ENCODE results near the gene RTN4. TPM values are rescaled to one million over a fixed set of nuclear protein-coding genes. Genes with fewer than 3 reads are reported as not detected.

Gene RTN4
- total and polyA plus RNA-seq, 2 of the 4 experiments (the other 2 are of a cell fraction): 77.8 to 588 TPM

DNA sequence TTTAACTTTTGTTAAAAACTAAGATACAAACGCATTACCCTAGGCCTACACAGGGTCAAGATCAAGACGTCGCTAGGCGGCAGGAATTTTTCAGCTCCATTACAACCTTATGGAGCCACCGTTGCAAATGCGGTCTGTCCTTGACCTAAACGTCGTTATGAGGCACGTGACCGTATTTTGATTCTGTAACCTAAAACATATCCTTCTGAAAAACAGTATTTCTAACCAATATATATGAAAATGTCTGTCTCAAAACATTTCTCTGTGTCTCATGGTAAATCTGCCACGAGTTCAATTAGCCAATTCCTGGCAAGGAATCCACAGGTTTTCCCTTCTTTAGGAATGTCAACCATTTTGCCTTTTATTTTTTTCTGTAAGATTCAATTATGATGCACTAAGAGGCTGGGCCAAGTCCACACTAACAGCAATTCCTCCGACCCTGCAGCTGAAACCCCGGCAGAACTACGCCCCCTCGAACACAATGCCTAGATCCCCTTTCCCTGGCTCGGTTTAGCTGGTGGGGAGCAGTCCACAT lies 1.7 kb downstream of the RTN4 start:
- peaks cover 63% of the 10 kb centered on the region for H4K20me1 ChIP-seq (ENCODE audit: insufficient read depth, low read length)
- peak overlapping the region; percentile 99 for H2AK9ac ChIP-seq (replicated peaks; ENCODE audit: low read depth, low read length, poor library complexity)
- H3K36me3 ChIP-seq (ENCODE audit: control insufficient read depth, insufficient read depth, low read length): peaks cover 4% of the 10 kb centered on the region
- ATAC-seq (ENCODE audit: low read depth) (no peak), DNase-seq (peak; percentile 45)
- peak overlapping the region; percentile 97 for H3K9ac ChIP-seq (ENCODE audit: low read depth, low read length)
- H3K27ac ChIP-seq (ENCODE audit: insufficient read depth, low read length): peak overlapping the region; percentile 95
- POLR2A ChIA-PET (ENCODE audit: unreplicated experiment): interaction anchor here (1.2 to 1.8 kb wide), 5 partner anchors 53 to 125 kb away, joined by 5 to 7 read pairs (median 6); no protein-coding TSS in a partner anchor
- peak overlapping the region; percentile 9 for H2AFZ ChIP-seq (replicated peaks; ENCODE audit: low read length, poor library complexity)
- H3K4me1 ChIP-seq (ENCODE audit: control insufficient read depth, insufficient read depth, low read length): no peaks in the 10 kb centered on the region; the same call in 1 of the 2 replicates
- 0 out of 3 replicates have a peak overlapping the region, but pooled peaks have one; percentile 3 for H2BK15ac ChIP-seq (ENCODE audit: low read depth, low read length)
- peak overlapping the region; percentile 98 for H3K56ac ChIP-seq (ENCODE audit: extremely low read depth, insufficient read depth, low read length)
- peak overlapping the region; percentile 21; the same call in 1 of the 2 replicates for H4K5ac ChIP-seq (ENCODE audit: low read depth, low read length)
- H4K8ac ChIP-seq (ENCODE audit: low read depth in 2 of 2, low read length in 2 of 2): peak overlapping the region; percentile 81 to 89; a peak in 3 of 4 replicates
- peak overlapping the region; percentile 70 for H3K4me3 ChIP-seq (ENCODE audit: insufficient read depth, low read depth, low read length)
- CTCF ChIA-PET: interaction anchor here (0.6 to 3.3 kb wide), 16 partner anchors 30 to 978 kb away, joined by 3 to 26 read pairs (median 4); no protein-coding TSS in a partner anchor
- peak overlapping the region; percentile 34 for H3K4me2 ChIP-seq (ENCODE audit: low read depth, low read length)
- in situ Hi-C loops (cut with MboI; ENCODE audit: low sequenced_read_pairs) (loop anchor here (5.0 kb wide), 1 partner anchor 119 kb away; no protein-coding TSS in a partner anchor), dilution Hi-C loops (cut with HindIII; ENCODE audit: low sequenced_read_pairs, unreplicated experiment) (no loop called here), intact Hi-C loops (cut with micrococcal nuclease) (loop anchor here (1.0 to 10.0 kb wide), 4 partner anchors 61 to 324 kb away; partner anchors contain the start of genes CLHC1, EML6 and RPS27A)
- H3K18ac ChIP-seq (ENCODE audit: low read depth, low read length): peak overlapping the region; percentile 58
- peak overlapping the region; percentile 94 for H3K4ac ChIP-seq (ENCODE audit: low read depth, low read length)
- no peaks in the 10 kb centered on the region for H3K9me3 ChIP-seq (ENCODE audit: control insufficient read depth, insufficient read depth, low read length)
- no peak overlapping the region for H2BK20ac ChIP-seq (ENCODE audit: low read depth, low read length)
- H2BK5ac ChIP-seq (ENCODE audit: low read depth, low read length, poor library complexity, severe bottlenecking): peak overlapping the region; percentile 94
- WGBS, 2 experiments (ENCODE audit: extremely low coverage in 2 of 2, insufficient read length in 1 of 2): 0% methylated on average over 2 of the region's 16 CpGs; no CpG with 5 or more reads in 1 of the 2 experiments
- H3K9me1 ChIP-seq (ENCODE audit: insufficient read depth, low read length): peaks cover 11% of the 10 kb centered on the region
- TF ChIP-seq MAZ (IDR thresholded peaks at IDR 0.05; ENCODE audit: borderline replicate concordance, low read depth, low read length) (no peak), BHLHE40 (IDR thresholded peaks at IDR 0.05; ENCODE audit: low read depth, low read length) (peak; percentile 66)
- TF ChIP-seq, protein P1, sequence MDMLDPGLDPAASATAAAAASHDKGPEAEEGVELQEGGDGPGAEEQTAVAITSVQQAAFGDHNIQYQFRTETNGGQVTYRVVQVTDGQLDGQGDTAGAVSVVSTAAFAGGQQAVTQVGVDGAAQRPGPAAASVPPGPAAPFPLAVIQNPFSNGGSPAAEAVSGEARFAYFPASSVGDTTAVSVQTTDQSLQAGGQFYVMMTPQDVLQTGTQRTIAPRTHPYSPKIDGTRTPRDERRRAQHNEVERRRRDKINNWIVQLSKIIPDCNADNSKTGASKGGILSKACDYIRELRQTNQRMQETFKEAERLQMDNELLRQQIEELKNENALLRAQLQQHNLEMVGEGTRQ (IDR thresholded peaks at IDR 0.05; ENCODE audit: low read depth, low read length): peak; percentile 72
- H3K23ac ChIP-seq (ENCODE audit: low read depth, low read length): peak overlapping the region; percentile 93
- H4K91ac ChIP-seq (ENCODE audit: insufficient read depth, low read depth, low read length): peak overlapping the region; percentile 88
- H3K14ac ChIP-seq (replicated peaks; ENCODE audit: low read depth, low read length): peak overlapping the region; percentile 94
- H2AK5ac ChIP-seq (ENCODE audit: low read depth, low read length): peak overlapping the region; percentile 76
- H3K27me3 ChIP-seq (ENCODE audit: control insufficient read depth, insufficient read depth, low read length): no peaks in the 10 kb centered on the region
- TSS peak; percentile 5 for BruUV-seq (replicated peaks)
- H3K79me1 ChIP-seq (ENCODE audit: low read depth in 1 of 2, low read length in 2 of 2): peaks cover under 1 to 14% of the 10 kb centered on the region in 2 experiments; a peak in 3 of 4 replicates
- peak overlapping the region; percentile 75 for H2BK120ac ChIP-seq (ENCODE audit: low read depth, low read length)
